DMS153 treated with DMSO at 0.1 percent for 48 hours (cell line): Measurements from ENCODE around the gene BRI3.
"Not testable (repeated sequence)": the region's sequence is repeated elsewhere in the genome, so short reads cannot be mapped to it uniquely, and the experiment has no call there.

Experiments used
- DNase-seq: peaks from one replicate; lab custom pipeline; 2025; ENCODE audit not compliant: unreplicated experiment; lab: John Stamatoyannopoulos, UW

BRI3 gene

GRCh38 chr7:98309566-98309965 is 28.1 kb downstream of the BRI3 start:
- DNase-seq = no peak

GRCh38 chr7:98312201-98312600 is 30.7 kb downstream of the BRI3 start:
- no peak for DNase-seq

GRCh38 chr7:98314469-98314868 is 33.0 kb downstream of the BRI3 start:
- DNase-seq = no peak

GRCh38 chr7:98315318-98315993 is 34.0 kb downstream of the BRI3 start:
- DNase-seq = no peak

- DNase-seq = not testable (repeated sequence)
Observed at GRCh38 chr7:98315994-98316527, 34.6 kb downstream of the BRI3 start.

- DNase-seq = no peak
Observed at GRCh38 chr7:98317366-98318040, 36.0 kb downstream of the BRI3 start.

GRCh38 chr7:98319176-98319575 is 37.7 kb downstream of the BRI3 start:
- no peak for DNase-seq

- DNase-seq = no peak
Observed at GRCh38 chr7:98321301-98321700, 39.8 kb downstream of the BRI3 start.

GRCh38 chr7:98322331-98323270 is 41.1 kb downstream of the BRI3 start:
- DNase-seq = no peak

- no peak for DNase-seq
Observed at GRCh38 chr7:98323597-98324322, 42.3 kb downstream of the BRI3 start.

GRCh38 chr7:98324782-98325181 is 43.3 kb downstream of the BRI3 start:
- DNase-seq = no peak

- no peak for DNase-seq
Observed at GRCh38 chr7:98329100-98329790, 47.8 kb downstream of the BRI3 start.

- DNase-seq = no peak
Observed at GRCh38 chr7:98329791-98330373, 48.4 kb downstream of the BRI3 start.

- no peak for DNase-seq
Observed at GRCh38 chr7:98330926-98331529, 49.5 kb downstream of the BRI3 start.

GRCh38 chr7:98334081-98334480 is 52.6 kb downstream of the BRI3 start:
- no peak for DNase-seq

- no peak for DNase-seq
Observed at GRCh38 chr7:98335411-98335977, 54.0 kb downstream of the BRI3 start.

- no peak for DNase-seq
Observed at GRCh38 chr7:98338441-98338840, 57.0 kb downstream of the BRI3 start.

GRCh38 chr7:98339043-98339442 is 57.6 kb downstream of the BRI3 start:
- no peak for DNase-seq

- no peak for DNase-seq
Observed at GRCh38 chr7:98341106-98341505, 59.6 kb downstream of the BRI3 start.
